ENCODE data around the gene KIRREL1. TPM values are rescaled to one million over a fixed set of nuclear protein-coding genes. Genes with fewer than 3 reads are reported as not detected.
A peak's percentile ranks its signal among the peaks of the same experiment; 100 is the strongest.

KIRREL1 gene
- total RNA-seq, 1 donor from 2014 or later = 51.6 TPM

GRCh38 chr1:158037866-158038359 lies 44.5 kb downstream of the KIRREL1 start:
- Mint-ChIP-seq H3K4me3 (no peak overlapping the region), H3K4me1 (ENCODE audit: unreplicated experiment) (peaks cover 26% of the 10 kb centered on the region), H3K9me3 (no peaks in the 10 kb centered on the region), H3K27ac (no peak overlapping the region), H3K27me3 (no peaks in the 10 kb centered on the region), H3K36me3 (peaks cover 14% of the 10 kb centered on the region)
- DNase-seq (ENCODE audit: extremely low spot score, unreplicated experiment) = no peak
- no peak for TF ChIP-seq CTCF (conservative IDR thresholded peaks at IDR 0.05)

- DNase-seq (ENCODE audit: extremely low spot score, unreplicated experiment) = no peak
- Mint-ChIP-seq H3K9me3 (no peaks in the 10 kb centered on the region), H3K4me1 (ENCODE audit: unreplicated experiment) (peaks cover 26% of the 10 kb centered on the region), H3K27me3 (no peaks in the 10 kb centered on the region), H3K36me3 (peaks cover 11% of the 10 kb centered on the region), H3K27ac (no peak overlapping the region), H3K4me3 (no peak overlapping the region)
- peak; percentile 41 for TF ChIP-seq CTCF (conservative IDR thresholded peaks at IDR 0.05)
Observed at GRCh38 chr1:158038793-158039192, 45.3 kb downstream of the KIRREL1 start.

GRCh38 chr1:158039380-158039779 lies 45.9 kb downstream of the KIRREL1 start:
- Mint-ChIP-seq H3K36me3 (peaks cover 7% of the 10 kb centered on the region), H3K27ac (no peak overlapping the region), H3K4me1 (ENCODE audit: unreplicated experiment) (peaks cover 26% of the 10 kb centered on the region), H3K9me3 (no peaks in the 10 kb centered on the region), H3K27me3 (no peaks in the 10 kb centered on the region), H3K4me3 (no peak overlapping the region)
- no peak for DNase-seq (ENCODE audit: extremely low spot score, unreplicated experiment)
- TF ChIP-seq CTCF (conservative IDR thresholded peaks at IDR 0.05) = no peak

GRCh38 chr1:158040323-158040722 lies 46.9 kb downstream of the KIRREL1 start:
- no peaks in the 10 kb centered on the region for H3K9me3 Mint-ChIP-seq
- no peak for TF ChIP-seq CTCF (conservative IDR thresholded peaks at IDR 0.05)
- H3K27ac Mint-ChIP-seq = no peak overlapping the region
- peaks cover 7% of the 10 kb centered on the region for H3K36me3 Mint-ChIP-seq
- DNase-seq (ENCODE audit: extremely low spot score, unreplicated experiment) = no peak
- peaks cover 26% of the 10 kb centered on the region for H3K4me1 Mint-ChIP-seq (ENCODE audit: unreplicated experiment)
- no peak overlapping the region for H3K4me3 Mint-ChIP-seq
- H3K27me3 Mint-ChIP-seq = no peaks in the 10 kb centered on the region

- TF ChIP-seq CTCF (conservative IDR thresholded peaks at IDR 0.05) = no peak
Observed at GRCh38 chr1:158043232-158043631, 49.8 kb downstream of the KIRREL1 start.

GRCh38 chr1:158045639-158046038 lies 52.2 kb downstream of the KIRREL1 start:
- no peaks in the 10 kb centered on the region for H3K27me3 Mint-ChIP-seq
- peaks cover 4% of the 10 kb centered on the region for H3K36me3 Mint-ChIP-seq
- H3K4me3 Mint-ChIP-seq = no peak overlapping the region
- no peak overlapping the region for H3K27ac Mint-ChIP-seq
- DNase-seq (ENCODE audit: extremely low spot score, unreplicated experiment) = no peak
- H3K9me3 Mint-ChIP-seq = no peaks in the 10 kb centered on the region
- no peak for TF ChIP-seq CTCF (conservative IDR thresholded peaks at IDR 0.05)
- peaks cover 23% of the 10 kb centered on the region for H3K4me1 Mint-ChIP-seq (ENCODE audit: unreplicated experiment)

More at GRCh38 chr1:158043232-158043631, 49.8 kb downstream of the KIRREL1 start:
- Mint-ChIP-seq H3K4me3 (no peak overlapping the region), H3K27me3 (no peaks in the 10 kb centered on the region), H3K4me1 (ENCODE audit: unreplicated experiment) (peaks cover 29% of the 10 kb centered on the region), H3K27ac (no peak overlapping the region), H3K9me3 (no peaks in the 10 kb centered on the region), H3K36me3 (peaks cover 11% of the 10 kb centered on the region)
- DNase-seq (ENCODE audit: extremely low spot score, unreplicated experiment) = no peak

Data from type B pancreatic cell (in vitro differentiated cells).